GM18519 (cell line): ENCODE data around the gene KNG1.
A peak's percentile ranks its signal among the peaks of the same experiment; 100 is the strongest.

Experiments
- ATAC-seq: cut with Tn5 transposase; IDR thresholded peaks from one replicate; pipeline ENCODE4 v1.9.1; 2021; ENCODE audit warnings: mild to moderate bottlenecking, moderate library complexity; ENCODE audit not compliant: unreplicated experiment, low FRiP score

The KNG1 gene

GRCh38 chr3:186772281-186772694, 55.1 kb downstream of the KNG1 start:
- no peak for ATAC-seq

DNA sequence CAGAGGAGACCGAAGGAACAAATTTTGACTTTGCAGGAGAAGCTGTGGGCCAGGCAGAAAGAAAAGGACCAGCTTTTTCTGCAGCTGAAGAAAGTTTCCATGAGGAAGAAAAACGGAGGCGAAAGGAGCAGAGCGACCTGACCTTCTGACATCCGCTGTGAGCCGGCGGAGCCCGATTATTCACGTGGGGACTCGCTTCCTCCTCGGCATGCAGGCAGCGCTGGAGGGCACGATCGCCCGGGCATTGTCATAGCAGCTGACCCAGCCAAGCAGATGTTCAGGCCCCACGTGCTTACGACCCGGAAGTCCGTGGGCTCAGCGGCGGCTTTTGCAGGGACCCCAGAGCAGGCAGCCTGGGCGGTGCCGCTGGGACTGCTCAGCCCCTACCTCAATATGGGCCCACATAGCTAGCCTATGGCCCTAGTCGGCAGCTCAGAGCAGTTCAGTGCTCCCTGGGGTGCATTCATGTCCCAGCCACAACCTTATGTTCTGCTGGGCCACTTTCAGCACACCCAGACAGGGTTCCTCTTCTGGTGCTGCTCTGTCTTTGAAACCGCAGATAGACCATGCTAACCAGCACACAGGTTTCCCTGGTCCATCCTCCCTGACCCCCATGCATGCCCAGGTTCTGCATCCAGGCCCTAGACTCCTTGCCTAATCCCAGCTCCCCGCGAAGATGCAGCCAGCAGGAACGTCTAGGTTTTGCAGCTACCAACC, 55.7 kb downstream of the KNG1 start:
- ATAC-seq: peak; percentile 63

DNA sequence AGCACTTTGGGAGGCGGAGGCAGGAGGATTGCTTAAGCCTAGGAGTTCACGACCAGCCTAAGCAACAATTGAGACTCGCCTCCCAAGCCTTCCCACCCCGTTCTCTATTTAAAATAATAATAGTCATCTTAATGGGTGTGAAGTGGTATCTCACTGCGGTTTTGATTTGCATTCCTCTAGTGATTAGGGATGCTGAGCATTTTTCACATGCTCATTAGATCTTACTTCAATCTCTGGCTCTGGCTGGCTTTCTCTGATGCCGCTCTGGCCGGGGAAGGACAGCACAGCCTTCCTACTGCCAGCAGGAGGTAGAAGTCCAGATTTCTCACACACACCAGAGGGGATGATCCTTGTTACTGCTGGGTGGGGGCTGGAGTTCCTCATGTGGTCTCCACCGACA, 58.8 kb downstream of the KNG1 start:
- ATAC-seq: no peak

GRCh38 chr3:186779204-186779603, 62.0 kb downstream of the KNG1 start:
- no peak for ATAC-seq

- ATAC-seq: no peak
Measured at GRCh38 chr3:186782542-186783057, 65.4 kb downstream of the KNG1 start.

GRCh38 chr3:186783058-186783730, 66.0 kb downstream of the KNG1 start, which contains the start of gene EIF4A2:
TSS of gene EIF4A2 (plus strand) at chr3:186783577. CDS start at chr3:186783611, 34 bp downstream.
- peak; percentile 38 for ATAC-seq

GRCh38 chr3:186783731-186784515, 66.8 kb downstream of the KNG1 start:
- peak; percentile 41 for ATAC-seq

DNA sequence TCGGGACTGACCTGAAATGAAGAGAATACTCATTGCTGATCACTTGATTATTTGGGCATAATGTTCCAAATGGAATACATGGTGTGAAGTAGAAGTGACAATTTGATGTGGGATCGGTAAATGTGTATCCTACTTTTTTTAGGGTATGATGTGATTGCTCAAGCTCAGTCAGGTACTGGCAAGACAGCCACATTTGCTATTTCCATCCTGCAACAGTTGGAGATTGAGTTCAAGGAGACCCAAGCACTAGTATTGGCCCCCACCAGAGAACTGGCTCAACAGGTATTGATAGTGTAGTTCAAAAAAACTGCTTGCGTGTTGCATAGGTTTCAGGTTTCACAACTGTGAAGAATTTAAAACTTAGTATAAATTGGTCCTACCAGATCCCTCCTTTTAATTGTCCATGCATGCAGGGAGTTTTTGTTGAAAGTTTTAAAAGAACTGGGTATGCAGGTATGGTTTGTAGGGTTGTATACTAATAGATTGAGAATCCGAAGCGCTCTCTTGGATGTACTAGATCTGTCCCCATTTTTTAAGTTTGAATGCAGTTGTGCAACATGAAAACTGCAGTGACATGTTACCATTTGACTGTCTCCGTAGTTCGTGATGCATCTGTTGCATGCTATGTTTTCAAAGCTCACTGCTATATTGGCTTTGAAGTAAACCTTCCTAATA, 67.8 kb downstream of the KNG1 start:
- ATAC-seq: no peak

GRCh38 chr3:186785495-186786018, 68.4 kb downstream of the KNG1 start:
- ATAC-seq: no peak

GRCh38 chr3:186786922-186787321, 69.8 kb downstream of the KNG1 start:
- ATAC-seq: no peak

DNA sequence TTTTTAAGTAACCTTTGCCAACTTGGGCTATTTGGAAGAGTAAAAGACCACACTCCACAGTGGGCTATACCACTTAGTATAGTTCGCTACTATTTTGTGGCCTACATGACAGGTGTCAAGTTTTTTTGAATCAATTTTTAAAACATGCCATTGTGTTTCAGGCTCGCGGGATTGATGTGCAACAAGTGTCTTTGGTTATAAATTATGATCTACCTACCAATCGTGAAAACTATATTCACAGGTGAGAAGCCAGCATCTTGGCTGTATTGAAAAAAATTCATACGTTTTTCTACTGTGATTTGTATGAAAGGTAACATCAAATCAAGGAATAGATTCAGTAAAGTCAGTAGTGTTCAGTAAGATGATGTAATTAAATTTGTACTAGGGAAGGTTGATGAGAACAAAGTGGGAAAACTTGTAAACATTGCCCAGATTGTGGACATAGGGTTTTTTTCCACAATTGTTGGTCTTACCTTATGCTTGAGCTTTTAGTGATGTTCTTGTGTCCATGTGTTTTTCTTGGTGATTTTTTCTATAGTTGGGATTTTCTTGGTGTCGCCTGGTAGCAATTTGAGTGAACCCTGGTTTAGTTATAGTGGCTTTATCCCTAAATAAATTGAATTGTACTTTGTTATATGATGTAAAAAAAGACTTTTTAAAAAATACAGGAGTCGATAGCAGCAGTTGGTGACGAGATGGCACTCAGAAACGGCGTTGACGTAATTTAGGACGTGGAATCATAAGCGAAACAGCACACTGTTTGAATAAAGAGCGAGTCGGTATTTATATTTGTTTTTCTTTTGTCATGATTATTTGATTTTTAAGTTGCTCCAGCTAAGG, 70.7 kb downstream of the KNG1 start:
- no peak for ATAC-seq

GRCh38 chr3:186788482-186789370, 71.6 kb downstream of the KNG1 start:
- no peak for ATAC-seq

GRCh38 chr3:186789554-186790260, 72.5 kb downstream of the KNG1 start:
- ATAC-seq: no peak

GRCh38 chr3:186790261-186790981, 73.3 kb downstream of the KNG1 start:
- no peak for ATAC-seq
